MM.1S (cell line): ENCODE measurements around the gene KCNC4.

ENCODE experiments used
- DNase-seq: peaks from one replicate; pipeline ENCODE4 v3.0.0-alpha.2; 2015
- H2AFZ ChIP-seq: fragments of 300-600 bp; sonication (generic); 2 replicates; pipeline ENCODE4 v1.6.0; 2016; ENCODE audit warnings: antibody characterized with exemption, low read length
- H3F3A ChIP-seq: fragments of 300-600 bp; sonication (generic); 2 replicates; pipeline ENCODE4 v1.6.1; 2016; ENCODE audit warnings: mild to moderate bottlenecking, antibody characterized with exemption, low read length, moderate library complexity, mixed read lengths; ENCODE audit not compliant: insufficient read depth
- H3K27ac ChIP-seq: fragments of 300-600 bp; sonication (generic); 2 replicates; pipeline ENCODE4 v1.5.1; 2016; ENCODE audit warnings: mild to moderate bottlenecking, low read length
- H3K27me3 ChIP-seq: fragments of 300-600 bp; sonication (generic); replicated peaks from 2 replicates; pipeline ENCODE4 v1.6.0; 2016; ENCODE audit warnings: low read length; ENCODE audit not compliant: insufficient read depth
- H3K36me3 ChIP-seq: fragments of 300-600 bp; sonication (generic); replicated peaks from 2 replicates; pipeline ENCODE4 v1.6.1; 2016; ENCODE audit warnings: mild to moderate bottlenecking, low read length, mixed read lengths; ENCODE audit not compliant: insufficient read depth
- H3K4me1 ChIP-seq: fragments of 300-600 bp; sonication (generic); 2 replicates; pipeline ENCODE4 v1.6.1; 2016; ENCODE audit warnings: low read length, mixed read lengths
- H3K4me2 ChIP-seq: fragments of 300-600 bp; sonication (generic); 2 replicates; pipeline ENCODE4 v1.6.0; 2016; ENCODE audit warnings: low read depth, low read length
- H3K4me3 ChIP-seq: fragments of 300-600 bp; sonication (generic); 2 replicates; pipeline ENCODE4 v1.5.1; 2016; ENCODE audit warnings: low read length, mixed read lengths
- H3K79me2 ChIP-seq: fragments of 300-600 bp; sonication (generic); 2 replicates; pipeline ENCODE4 v1.6.1; 2016; ENCODE audit warnings: mixed run types, low read length, mixed read lengths
- H3K9ac ChIP-seq: fragments of 300-600 bp; sonication (generic); 2 replicates; pipeline ENCODE4 v1.6.1; 2016; ENCODE audit warnings: low read length, mixed read lengths
- H3K9me2 ChIP-seq: fragments of 300-600 bp; sonication (generic); replicated peaks from 2 replicates; pipeline ENCODE4 v1.6.1; 2016; ENCODE audit warnings: mild to moderate bottlenecking, low read length, mixed read lengths; ENCODE audit not compliant: insufficient read depth
- H3K9me3 ChIP-seq: fragments of 300-600 bp; sonication (generic); replicated peaks from 2 replicates; pipeline ENCODE4 v1.6.1; 2016; ENCODE audit warnings: mild to moderate bottlenecking, low read length, mixed read lengths; ENCODE audit not compliant: insufficient read depth
- H4K20me1 ChIP-seq: fragments of 300-600 bp; sonication (generic); 2 replicates; pipeline ENCODE4 v1.6.1; 2016; ENCODE audit warnings: mild to moderate bottlenecking, low read length, moderate library complexity, mixed read lengths; ENCODE audit not compliant: insufficient read depth
- EZH2 ChIP-seq: fragments of 300-600 bp; sonication (generic); optimal IDR thresholded peaks from 2 replicates; pipeline ENCODE3; 2017; ENCODE audit warnings: low read depth, mild to moderate bottlenecking, antibody characterized with exemption, low read length, mixed read lengths
- EZH2phosphoT487 ChIP-seq: fragments of 300-600 bp; sonication (generic); IDR thresholded peaks from 2 replicates; pipeline ENCODE4 v1.6.1; 2018; ENCODE audit warnings: antibody characterized with exemption, low read length
- TF ChIP-seq, protein P1 (sequence below): fragments of 300-600 bp; sonication (generic); IDR thresholded peaks from 2 replicates; pipeline ENCODE4 v1.5.1; 2016; ENCODE audit warnings: antibody characterized with exemption, low read length, mixed read lengths

The KCNC4 gene

DNA sequence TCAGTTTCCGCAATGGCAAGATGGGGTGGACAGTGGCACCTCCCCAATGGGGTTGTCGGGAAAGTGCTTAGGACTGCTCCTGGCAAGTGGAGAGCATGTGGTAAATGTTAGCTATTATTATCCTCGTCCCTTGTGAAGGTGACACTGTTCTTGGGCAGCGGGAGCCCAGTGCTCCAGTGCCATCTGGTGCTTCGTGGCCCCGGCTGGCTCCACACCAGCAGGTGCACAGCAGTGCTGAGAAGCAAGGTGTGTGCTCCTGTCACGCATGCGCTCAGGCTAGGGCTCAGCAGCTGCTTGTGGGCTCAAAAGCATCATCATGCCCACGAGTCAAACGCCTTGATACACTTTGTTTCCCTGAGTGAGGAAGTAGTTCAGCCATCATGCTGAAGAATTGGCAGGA is 24.9 kb upstream of the KCNC4 start:
- no peaks in the 10 kb centered on the region for H3K9me3 ChIP-seq
- H4K20me1 ChIP-seq = no peaks in the 10 kb centered on the region
- H3K4me2 ChIP-seq = no peak overlapping the region
- H3K9ac ChIP-seq = no peak overlapping the region
- H2AFZ ChIP-seq = no peak overlapping the region
- no peak overlapping the region for H3K4me3 ChIP-seq
- TF ChIP-seq EZH2 (no peak), EZH2phosphoT487 (no peak)
- TF ChIP-seq, protein P1, sequence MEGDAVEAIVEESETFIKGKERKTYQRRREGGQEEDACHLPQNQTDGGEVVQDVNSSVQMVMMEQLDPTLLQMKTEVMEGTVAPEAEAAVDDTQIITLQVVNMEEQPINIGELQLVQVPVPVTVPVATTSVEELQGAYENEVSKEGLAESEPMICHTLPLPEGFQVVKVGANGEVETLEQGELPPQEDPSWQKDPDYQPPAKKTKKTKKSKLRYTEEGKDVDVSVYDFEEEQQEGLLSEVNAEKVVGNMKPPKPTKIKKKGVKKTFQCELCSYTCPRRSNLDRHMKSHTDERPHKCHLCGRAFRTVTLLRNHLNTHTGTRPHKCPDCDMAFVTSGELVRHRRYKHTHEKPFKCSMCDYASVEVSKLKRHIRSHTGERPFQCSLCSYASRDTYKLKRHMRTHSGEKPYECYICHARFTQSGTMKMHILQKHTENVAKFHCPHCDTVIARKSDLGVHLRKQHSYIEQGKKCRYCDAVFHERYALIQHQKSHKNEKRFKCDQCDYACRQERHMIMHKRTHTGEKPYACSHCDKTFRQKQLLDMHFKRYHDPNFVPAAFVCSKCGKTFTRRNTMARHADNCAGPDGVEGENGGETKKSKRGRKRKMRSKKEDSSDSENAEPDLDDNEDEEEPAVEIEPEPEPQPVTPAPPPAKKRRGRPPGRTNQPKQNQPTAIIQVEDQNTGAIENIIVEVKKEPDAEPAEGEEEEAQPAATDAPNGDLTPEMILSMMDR = no peak
- H3K9me2 ChIP-seq = no peaks in the 10 kb centered on the region
- no peaks in the 10 kb centered on the region for H3K36me3 ChIP-seq
- H3K79me2 ChIP-seq = no peaks in the 10 kb centered on the region
- no peaks in the 10 kb centered on the region for H3K4me1 ChIP-seq
- H3K27ac ChIP-seq = no peak overlapping the region
- no peak for DNase-seq
- H3K27me3 ChIP-seq = no peaks in the 10 kb centered on the region
- no peaks in the 10 kb centered on the region for H3F3A ChIP-seq

DNA sequence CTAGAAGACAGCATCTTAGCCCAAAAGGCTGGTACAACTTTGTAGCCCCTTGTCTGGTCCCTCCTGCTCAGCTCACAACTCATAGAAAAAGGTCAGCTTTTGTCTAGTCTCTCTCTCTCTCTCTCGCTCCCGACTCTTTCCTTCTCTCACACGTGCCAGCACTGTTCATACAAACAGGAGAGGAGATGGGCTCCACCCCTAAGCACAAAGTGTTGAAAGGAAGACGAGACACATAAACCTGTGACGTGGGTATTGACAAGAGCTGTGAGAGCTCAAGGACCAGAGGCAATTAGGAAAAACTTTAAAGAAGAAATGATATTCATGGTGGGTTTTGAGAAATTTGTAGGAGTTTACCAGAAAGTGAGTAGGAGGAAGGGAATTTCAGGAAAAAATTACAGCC is 23.6 kb upstream of the KCNC4 start:
- Histone ChIP-seq H3K27ac (no peak overlapping the region), H3K9me2 (no peaks in the 10 kb centered on the region), H3K27me3 (no peaks in the 10 kb centered on the region), H3K36me3 (no peaks in the 10 kb centered on the region), H3K4me2 (no peak overlapping the region), H3F3A (no peaks in the 10 kb centered on the region), H3K4me1 (no peaks in the 10 kb centered on the region), H3K4me3 (no peak overlapping the region), H4K20me1 (no peaks in the 10 kb centered on the region), H3K9me3 (no peaks in the 10 kb centered on the region), H3K79me2 (no peaks in the 10 kb centered on the region), H3K9ac (no peak overlapping the region), H2AFZ (no peak overlapping the region)
- DNase-seq = no peak
- TF ChIP-seq, protein P1 = no peak
- TF ChIP-seq EZH2 (no peak), EZH2phosphoT487 (no peak)

DNA sequence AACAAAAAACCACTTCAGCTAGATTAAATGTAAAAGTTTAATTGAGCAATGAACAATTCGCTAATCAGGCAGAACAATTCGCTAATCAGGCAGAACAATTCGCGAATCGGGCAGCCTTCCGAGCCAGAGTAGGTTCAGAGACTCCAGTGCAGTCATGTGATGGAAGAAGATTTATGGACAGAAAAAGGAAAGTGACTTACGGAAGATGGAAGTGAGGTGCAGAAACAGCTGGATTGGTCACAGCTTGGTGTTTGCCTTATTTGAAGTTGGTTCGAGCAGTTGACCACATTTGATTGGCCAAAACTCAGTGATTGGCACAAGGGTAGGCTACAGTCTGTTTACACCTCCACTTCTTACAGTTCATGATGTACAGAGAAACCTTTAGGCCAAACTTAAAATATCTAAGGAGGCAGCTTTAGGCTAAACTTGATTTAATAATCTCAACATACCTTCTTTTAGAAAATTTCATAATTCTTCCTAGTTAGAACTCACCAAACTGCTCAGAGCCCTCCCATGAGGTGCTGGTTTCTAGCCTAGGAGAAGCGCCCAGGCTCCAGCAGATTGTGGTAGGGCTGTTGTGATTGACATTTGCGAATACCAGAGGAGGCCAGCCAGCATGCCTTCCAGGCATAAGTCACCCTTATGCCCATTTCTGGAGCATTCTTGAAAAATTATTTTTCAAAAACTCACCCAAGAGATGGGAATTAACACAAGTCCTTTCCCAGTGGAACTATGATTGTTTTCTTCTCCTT is 22.8 kb upstream of the KCNC4 start:
- H3K9me2 ChIP-seq = no peaks in the 10 kb centered on the region
- H3F3A ChIP-seq = no peaks in the 10 kb centered on the region
- DNase-seq = no peak
- no peaks in the 10 kb centered on the region for H3K9me3 ChIP-seq
- H4K20me1 ChIP-seq = no peaks in the 10 kb centered on the region
- H3K79me2 ChIP-seq = no peaks in the 10 kb centered on the region
- TF ChIP-seq, protein P1 = no peak
- no peak for TF ChIP-seq EZH2phosphoT487
- no peak for TF ChIP-seq EZH2
- no peaks in the 10 kb centered on the region for H3K4me1 ChIP-seq
- no peaks in the 10 kb centered on the region for H3K27me3 ChIP-seq
- H3K9ac ChIP-seq = no peak overlapping the region
- H3K27ac ChIP-seq = no peak overlapping the region
- H3K4me2 ChIP-seq = no peak overlapping the region
- no peaks in the 10 kb centered on the region for H3K36me3 ChIP-seq
- H3K4me3 ChIP-seq = no peak overlapping the region
- H2AFZ ChIP-seq = no peak overlapping the region
